Endothelial cell of umbilical vein (primary cell): ENCODE data around the gene ANKRD39. TPM values are rescaled to one million over a fixed set of nuclear protein-coding genes. Genes with fewer than 3 reads are reported as not detected.

Source experiments
- BruUV-seq: library from RNA; stranded (reverse); fragments of 400-500 nt; replicated peaks from 2 replicates; lab custom pipeline; 2021; lab: Mats Ljungman, UMichigan
- CTCF ChIA-PET: fragments of 300-600, 350-600 bp; sonication (Branson Sonifier 250); formaldehyde crosslinking; loops from one replicate; lab custom pipeline; 2021; ENCODE audit warnings: antibody characterized with exemption, inconsistent platforms; lab: Charles Lee
- POLR2A ChIA-PET: fragments of 300-600, 350-600 bp; sonication (Branson Sonifier 250); formaldehyde crosslinking; loops from one replicate; lab custom pipeline; 2021; ENCODE audit warnings: antibody characterized with exemption, inconsistent platforms; lab: Charles Lee
- DNase-seq: peaks from one replicate; pipeline ENCODE4 v3.0.0-alpha.2; 2011; ENCODE audit warnings: low read depth, low spot score
- FAIRE-seq: peaks from 2 replicates; lab custom pipeline; 2011; peaks lifted over from hg19 to GRCh38; lab: Jason Lieb, UNC
- H2AFZ ChIP-seq: 2 replicates; pipeline ENCODE4 v1.6.0; 2012; ENCODE audit warnings: low read depth, low read length, control low read depth, inconsistent platforms
- H3K27ac ChIP-seq: 2 replicates; pipeline ENCODE4 v1.5.1; 2011; ENCODE audit warnings: low read depth, mild to moderate bottlenecking, control low read depth, low read length, moderate library complexity; ENCODE audit not compliant: insufficient read depth
- H3K27me3 ChIP-seq, 2 experiments: 2 replicates each; pipeline versions ENCODE4 v1.6.0 to v1.6.1; 2011; ENCODE audit warnings: low read length in 2 of 2, mixed read lengths in 1 of 2; ENCODE audit not compliant: control insufficient read depth in 2 of 2, insufficient read depth in 2 of 2
- H3K36me3 ChIP-seq, 2 experiments: 2 replicates in 1 of 2; 3 replicates in 1 of 2; pipeline ENCODE4 v1.5.1; 2011; ENCODE audit warnings: low read length in 2 of 2, mild to moderate bottlenecking in 1 of 2, moderate library complexity in 1 of 2; ENCODE audit not compliant: control insufficient read depth in 2 of 2, insufficient read depth in 2 of 2; ENCODE audit errors: extremely low read depth in 1 of 2
- H3K4me1 ChIP-seq: 3 replicates; pipeline ENCODE4 v1.5.1; 2011; ENCODE audit warnings: mild to moderate bottlenecking, low read length; ENCODE audit not compliant: control insufficient read depth, insufficient read depth; ENCODE audit errors: extremely low read depth
- H3K4me2 ChIP-seq: 2 replicates; pipeline ENCODE4 v1.6.1; 2011; ENCODE audit warnings: low read length, control low read depth, mixed read lengths; ENCODE audit not compliant: insufficient read depth
- H3K4me3 ChIP-seq, 3 experiments: fragments of 200-600 bp in 1 of 3; sonication (generic), shearing (Covaris generic) in 1 of 3; replicated peaks in 1 of 3; 2 replicates each; pipeline ENCODE4 v1.5.1; 2011 to 2016; ENCODE audit warnings: control low read depth in 3 of 3, low read length in 3 of 3, mild to moderate bottlenecking in 2 of 3, inconsistent platforms in 1 of 3, low read depth in 1 of 3, moderate library complexity in 1 of 3; ENCODE audit not compliant: insufficient read depth in 1 of 3
- H3K79me2 ChIP-seq: 2 replicates; pipeline ENCODE4 v1.6.0; 2012; ENCODE audit warnings: low read length, inconsistent platforms; ENCODE audit not compliant: control insufficient read depth, insufficient read depth
- H3K9ac ChIP-seq: replicated peaks from 2 replicates; pipeline ENCODE3; 2011; ENCODE audit warnings: low read length, control low read depth; ENCODE audit not compliant: insufficient read depth; ENCODE audit errors: extremely low read depth
- H3K9me1 ChIP-seq: replicated peaks from 3 replicates; pipeline ENCODE4 v1.6.0; 2011; ENCODE audit warnings: mild to moderate bottlenecking, low read length; ENCODE audit not compliant: control insufficient read depth, insufficient read depth; ENCODE audit errors: extremely low read depth
- H3K9me3 ChIP-seq: replicated peaks from 2 replicates; pipeline ENCODE4 v1.5.1; 2012; ENCODE audit warnings: low read length, inconsistent platforms; ENCODE audit not compliant: control insufficient read depth, insufficient read depth
- H4K20me1 ChIP-seq: replicated peaks from 2 replicates; pipeline ENCODE3; 2011; ENCODE audit warnings: mild to moderate bottlenecking, low read length; ENCODE audit not compliant: control insufficient read depth, insufficient read depth; ENCODE audit errors: extremely low read depth
- CTCF ChIP-seq, 2 donors: IDR thresholded peaks; 1 replicate in 1 of 2; 2 replicates in 1 of 2; pipeline ENCODE4 v1.5.1; 2011; ENCODE audit warnings: low read length in 2 of 2, mild to moderate bottlenecking in 2 of 2, moderate library complexity in 2 of 2, control low read depth in 1 of 2, inconsistent platforms in 1 of 2, low read depth in 1 of 2; ENCODE audit not compliant: insufficient read depth in 1 of 2; ENCODE audit errors: extremely low read depth in 1 of 2
- EZH2 ChIP-seq: IDR thresholded peaks from 2 replicates; pipeline ENCODE4 v1.6.1; 2012; ENCODE audit warnings: borderline replicate concordance, low read depth, mild to moderate bottlenecking, moderate library complexity, low read length, inconsistent platforms; ENCODE audit not compliant: severe bottlenecking
- FOS ChIP-seq: IDR thresholded peaks from 2 replicates; pipeline ENCODE4 v1.6.1; 2011; ENCODE audit warnings: mild to moderate bottlenecking, low read length, moderate library complexity, borderline replicate concordance; ENCODE audit not compliant: insufficient read depth
- GATA2 ChIP-seq: IDR thresholded peaks from 2 replicates; pipeline ENCODE4 v1.7.0; 2011; ENCODE audit warnings: low read depth, mild to moderate bottlenecking, moderate library complexity, mixed read lengths, low read length; ENCODE audit not compliant: insufficient read length, insufficient read depth
- JUN ChIP-seq: IDR thresholded peaks from 2 replicates; pipeline ENCODE4 v1.6.1; 2011; ENCODE audit warnings: borderline replicate concordance, low read depth; ENCODE audit not compliant: insufficient read length, insufficient read depth
- MAX ChIP-seq: IDR thresholded peaks from 2 replicates; pipeline ENCODE4 v1.6.1; 2011; ENCODE audit not compliant: insufficient read depth, insufficient read length
- MYC ChIP-seq: IDR thresholded peaks from one replicate; pipeline ENCODE4 v1.6.1; 2011; ENCODE audit warnings: mild to moderate bottlenecking, low read depth, low read length
- POLR2A ChIP-seq: IDR thresholded peaks from 2 replicates; pipeline ENCODE4 v1.6.1; 2012; ENCODE audit warnings: low read depth, mild to moderate bottlenecking, control low read depth, low read length
- POLR2AphosphoS5 ChIP-seq: IDR thresholded peaks from 2 replicates; pipeline ENCODE4 v1.6.1; 2012; ENCODE audit warnings: low read depth, mild to moderate bottlenecking, control low read depth, low read length, moderate library complexity; ENCODE audit not compliant: insufficient read depth
- dilution Hi-C: fragments of 300-500 bp; cut with MboI; formaldehyde crosslinking; loops from one replicate; pipeline ENCODE4 v1.15.0; 2019; ENCODE audit warnings: low sequenced_read_pairs; ENCODE audit not compliant: extremely low pct_ligation_motif_present
- intact Hi-C: fragments of 100-400 bp; cut with micrococcal nuclease; formaldehyde crosslinking; loops from one replicate; pipeline ENCODE4 v1.10.0; 2022
- polyA plus RNA-seq, 4 experiments: library from polyadenylated mRNA; depleted of rRNA in 3 of 4; stranded (reverse) in 3 of 4; unstranded in 1 of 4; fragments of >200 nt; gene quantifications; 2 replicates each; pipeline versions ENCODE4 v1.2.1 to v1.2.3, GENCODE V29; 2011 to 2012; ENCODE audit warnings: missing spikeins in 1 of 4
- total RNA-seq: library from RNA; stranded (reverse); gene quantifications from 2 replicates; pipeline ENCODE4 v1.2.3, GENCODE V29; 2021

The ANKRD39 gene
- total and polyA plus RNA-seq, 2 donors (not counting 3 experiments of a cell fraction or from before 2014, with no cell fraction given) = 14.7 to 17.9 TPM

- FAIRE-seq (no peak), DNase-seq (no peak)
- no peak overlapping the region for H3K9ac ChIP-seq
- no peaks in the 10 kb centered on the region for H3K36me3 ChIP-seq
- no peak overlapping the region for H3K4me2 ChIP-seq
- no peak overlapping the region for H3K27ac ChIP-seq
- no TSS peak for BruUV-seq
- H3K9me1 ChIP-seq = no peaks in the 10 kb centered on the region
- intact Hi-C loops (no loop called here), dilution Hi-C loops (no loop called here)
- POLR2A ChIA-PET = no interaction called here
- peaks cover 9% of the 10 kb centered on the region for H3K79me2 ChIP-seq
- CTCF ChIA-PET = interaction anchor here (1.1 to 3.6 kb wide), 2 partner anchors 13 to 299 kb away, joined by 3 to 12 read pairs; partner anchors contain the start of gene ANKRD36
- TF ChIP-seq POLR2A (no peak), CTCF (IDR thresholded peaks at IDR 0.05; ENCODE audit: extremely low read depth in 1 of 2, insufficient read depth in 1 of 2, low read depth in 1 of 2, low read length in 2 of 2) (no peak), EZH2 (no peak), GATA2 (no peak), MAX (no peak), FOS (no peak), MYC (no peak), POLR2AphosphoS5 (no peak), JUN (no peak)
- no peaks in the 10 kb centered on the region for H3K27me3 ChIP-seq
- no peak overlapping the region for H2AFZ ChIP-seq
- no peaks in the 10 kb centered on the region for H3K9me3 ChIP-seq
- no peak overlapping the region for H3K4me3 ChIP-seq
- H3K4me1 ChIP-seq = peaks cover 13% of the 10 kb centered on the region
- H4K20me1 ChIP-seq = no peaks in the 10 kb centered on the region
Observed at GRCh38 chr2:96813656-96814055, 44.2 kb downstream of the ANKRD39 start.
